CD4-positive, alpha-beta T cell treated with Interleukin-1 beta for 1 hour (primary cell): Measurements from ENCODE around the gene PCLO.

Experiments
- DNase-seq, 2 donors: peaks; one replicate each; pipeline ENCODE4 v3.0.0-alpha.2; 2020 to 2022

PCLO gene

DNA sequence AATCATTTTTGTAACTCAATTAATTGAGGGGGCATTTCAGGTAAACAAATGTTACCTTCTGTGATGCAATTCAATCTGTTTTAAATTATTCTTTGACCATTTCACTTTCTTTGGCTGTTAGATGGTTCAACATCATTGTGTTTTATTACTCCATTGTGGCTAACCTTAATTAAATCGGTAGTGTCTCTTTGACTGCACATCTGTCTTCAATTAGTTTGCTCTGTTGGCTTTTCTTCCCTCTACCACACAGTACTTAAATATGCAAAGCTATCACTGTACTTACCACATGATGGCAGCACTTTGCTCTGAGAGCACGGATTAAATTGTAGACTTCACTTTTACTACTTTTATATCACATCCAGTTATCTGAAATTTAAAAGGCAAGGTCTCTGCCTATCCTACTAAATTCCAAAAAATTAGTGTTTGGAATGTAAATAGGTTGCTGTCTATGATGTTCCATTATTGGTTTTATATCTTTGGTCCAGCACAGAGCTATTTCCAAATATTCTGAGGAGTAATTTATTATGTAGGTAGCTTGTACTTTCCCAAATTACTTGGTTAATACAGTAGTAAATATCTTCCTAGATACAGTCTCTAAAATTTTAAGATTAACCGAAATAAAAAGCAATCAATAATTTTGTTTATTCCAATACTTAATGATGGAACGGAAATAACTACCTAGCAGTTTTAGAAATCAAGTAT is 352.0 kb downstream of the PCLO start:
- no peak for DNase-seq

GRCh38 chr7:82808633-82809032 is 354.1 kb downstream of the PCLO start:
- no peak for DNase-seq

GRCh38 chr7:82805527-82805960 is 357.1 kb downstream of the PCLO start:
- no peak for DNase-seq

- DNase-seq, result no peak
Observed at GRCh38 chr7:82803411-82803810, 359.3 kb downstream of the PCLO start.

DNA sequence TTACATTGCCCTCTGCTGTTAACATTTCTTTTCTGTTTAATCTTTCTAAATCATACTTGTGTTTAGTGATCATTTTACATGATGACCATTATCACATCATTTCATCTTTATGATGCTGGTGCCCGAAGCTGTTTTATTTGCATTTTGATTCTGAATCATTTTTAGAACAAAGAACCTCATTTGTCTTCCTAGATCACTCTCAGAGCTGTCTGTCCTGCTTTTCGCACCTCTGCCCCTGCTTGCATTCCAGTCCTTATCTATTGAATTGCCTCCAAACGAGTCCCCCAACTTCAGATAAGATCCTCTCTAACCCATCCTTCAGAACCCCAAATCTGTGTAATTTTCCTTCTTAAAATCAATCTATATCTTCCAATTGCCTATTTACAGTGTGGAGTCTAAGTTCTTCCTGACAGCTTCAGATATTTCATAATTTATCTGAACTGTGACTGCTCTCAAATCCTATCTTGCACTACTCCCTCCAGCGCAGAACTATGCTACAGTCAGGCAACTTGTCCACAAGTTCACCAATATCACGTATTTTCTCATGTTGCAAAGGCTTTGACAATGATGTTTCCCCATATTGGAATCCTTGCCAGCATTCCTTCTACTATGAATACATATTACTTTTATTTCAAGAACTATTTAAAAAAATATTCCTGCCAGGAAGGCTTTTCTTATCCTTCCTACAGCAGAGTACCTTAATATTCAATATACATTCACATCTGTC is 372.6 kb downstream of the PCLO start:
- DNase-seq, result no peak

DNA sequence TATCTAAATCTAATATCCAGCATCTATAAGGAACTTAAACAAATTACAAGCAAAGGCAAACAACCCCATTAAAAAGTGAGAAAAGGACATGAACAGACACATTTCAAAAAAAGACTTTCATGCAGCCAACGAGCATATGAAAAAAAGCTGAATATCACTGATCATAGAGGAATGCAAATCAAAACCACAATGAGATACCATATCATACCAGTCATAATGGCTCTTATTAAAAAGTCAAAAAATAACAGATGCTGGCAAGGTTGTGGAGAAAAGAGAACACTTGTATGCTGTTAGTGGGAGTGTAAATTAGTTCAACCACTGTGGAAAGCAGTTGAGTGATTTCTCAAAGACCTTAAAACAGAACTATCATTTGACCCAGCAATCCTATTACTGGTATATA is 384.7 kb downstream of the PCLO start:
- no peak for DNase-seq

DNA sequence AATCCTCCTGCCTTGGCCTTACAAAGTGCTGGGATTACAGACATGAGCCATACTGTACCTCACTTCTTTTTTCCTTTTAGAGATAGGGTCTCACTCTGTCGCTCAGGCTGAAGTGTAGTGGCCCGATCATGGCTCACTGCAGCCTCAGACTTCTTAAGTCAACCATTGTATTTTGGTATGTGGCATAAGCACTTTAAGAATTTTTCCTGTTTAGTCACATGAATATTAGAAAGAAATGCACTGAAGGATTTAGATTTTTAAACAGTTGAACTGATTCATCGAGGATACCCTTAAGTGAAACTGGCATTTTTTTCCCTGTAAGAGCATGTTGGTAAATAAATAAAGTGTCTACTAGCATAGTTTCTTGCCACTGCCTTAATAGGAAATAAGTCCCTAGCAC is 399.8 kb downstream of the PCLO start:
- DNase-seq, result no peak

DNA sequence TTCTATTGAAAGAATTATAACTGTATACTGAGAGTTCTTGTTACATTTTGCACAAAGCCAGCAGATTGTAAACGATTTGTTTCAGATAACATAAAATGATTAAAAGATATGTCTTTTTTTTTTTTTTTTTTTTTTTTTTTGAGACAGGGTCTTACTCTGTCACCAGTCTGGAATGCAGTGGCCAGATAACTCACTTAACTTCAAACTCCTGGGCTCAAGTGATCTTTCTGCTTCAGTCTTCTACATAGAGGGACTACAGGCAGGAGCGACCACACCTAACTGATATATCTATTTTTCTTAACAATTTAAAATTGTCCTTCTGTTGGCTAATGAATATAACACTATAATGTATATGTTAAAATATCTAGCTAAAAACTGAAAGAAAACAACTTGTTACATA is 401.9 kb downstream of the PCLO start:
- no peak for DNase-seq

DNA sequence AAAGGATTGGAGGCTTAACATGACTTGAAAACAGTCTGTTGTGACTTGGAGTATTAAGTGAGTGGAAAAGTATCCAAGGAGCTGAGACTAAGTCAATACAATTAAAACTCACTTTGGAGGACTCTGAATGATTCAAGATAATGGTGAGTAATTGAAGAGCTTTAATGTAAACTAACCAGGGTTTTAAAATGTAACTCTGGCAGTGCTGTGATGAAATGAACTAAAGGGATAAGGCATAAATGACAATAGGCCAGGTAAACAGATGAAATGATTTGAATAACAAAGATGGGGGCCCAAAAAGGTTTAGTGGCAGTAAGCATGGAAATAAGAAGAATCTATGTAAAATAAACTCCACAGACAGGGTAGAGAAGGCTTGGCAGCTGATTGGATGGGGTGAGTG is 402.6 kb downstream of the PCLO start:
- no peak for DNase-seq

DNA sequence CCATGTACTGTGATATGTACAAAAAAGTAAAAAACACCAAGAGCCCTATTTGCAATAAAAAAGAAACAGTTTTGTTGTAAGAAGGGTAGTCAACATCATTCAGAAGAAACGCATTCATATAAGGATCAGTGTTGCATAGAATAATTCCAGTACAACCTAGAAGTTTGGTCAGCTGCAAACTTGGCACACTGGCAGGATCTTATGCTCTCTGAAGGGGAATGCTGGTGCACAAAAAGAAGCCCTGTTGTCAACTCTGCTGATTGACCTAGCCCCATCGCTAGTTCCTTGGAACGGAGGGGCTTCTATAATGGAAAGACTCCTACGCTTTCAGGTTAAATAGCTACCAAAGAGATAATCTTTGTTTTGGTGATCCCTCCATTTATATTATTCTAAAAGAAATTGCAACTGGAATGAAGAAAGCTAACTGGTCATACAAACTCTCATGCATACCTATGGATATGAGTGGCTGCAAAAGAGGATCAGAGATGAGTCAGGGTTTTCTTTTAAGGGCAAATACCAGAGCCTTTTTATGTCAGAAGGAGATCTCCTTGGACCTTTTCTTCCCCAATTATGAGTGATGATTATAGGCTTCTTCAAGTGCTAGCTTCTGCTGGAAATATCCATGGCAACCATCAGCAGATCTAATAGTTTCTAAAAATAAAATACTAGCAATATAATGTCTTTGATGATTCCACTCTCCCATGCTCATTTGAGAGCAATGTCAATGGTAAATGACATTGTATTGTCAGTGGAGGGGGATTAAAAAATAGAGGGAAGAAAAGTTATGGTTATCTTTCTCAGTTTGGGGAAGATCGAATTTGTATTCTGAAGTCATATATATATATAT is 406.8 kb downstream of the PCLO start:
- no peak for DNase-seq

DNA sequence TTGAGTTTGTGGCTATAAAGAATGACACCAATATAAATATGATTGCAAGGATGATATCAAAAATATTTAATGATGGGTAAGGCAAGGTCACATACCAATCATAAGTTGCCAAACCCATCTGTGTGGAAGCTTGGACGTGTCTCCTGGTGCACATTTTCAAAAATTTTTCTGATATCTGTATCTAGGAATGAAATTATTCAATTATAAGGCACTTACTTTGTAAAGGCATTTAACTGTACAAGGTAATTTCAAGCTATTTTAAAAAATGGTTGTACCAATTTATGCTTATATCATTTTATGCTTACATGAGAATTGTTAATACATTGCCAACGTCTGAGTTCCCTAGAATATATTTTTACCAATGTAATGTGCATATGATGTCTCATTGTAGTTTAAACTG is 412.7 kb downstream of the PCLO start:
- no peak for DNase-seq

DNA sequence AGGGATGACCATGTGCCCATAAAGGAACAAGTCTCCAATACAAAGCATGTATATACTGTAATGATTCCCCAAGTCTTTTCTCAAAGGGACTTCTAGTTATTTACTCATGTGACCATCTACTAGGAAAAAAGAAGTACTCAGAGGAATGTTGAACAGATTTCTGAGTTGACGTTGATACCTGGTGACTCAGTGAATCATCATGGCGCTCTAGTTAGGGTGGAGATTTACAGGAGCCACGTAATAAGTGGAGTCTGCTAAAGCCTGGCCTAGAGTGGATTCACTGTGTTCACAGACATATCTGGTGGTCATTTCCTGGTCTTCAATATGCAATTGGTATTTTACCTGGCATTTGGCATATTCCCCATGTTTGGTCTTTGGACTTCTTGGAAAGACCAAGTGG is 416.9 kb downstream of the PCLO start:
- no peak for DNase-seq

- DNase-seq, result no peak
Observed at GRCh38 chr7:82745117-82745516, 417.6 kb downstream of the PCLO start.

DNA sequence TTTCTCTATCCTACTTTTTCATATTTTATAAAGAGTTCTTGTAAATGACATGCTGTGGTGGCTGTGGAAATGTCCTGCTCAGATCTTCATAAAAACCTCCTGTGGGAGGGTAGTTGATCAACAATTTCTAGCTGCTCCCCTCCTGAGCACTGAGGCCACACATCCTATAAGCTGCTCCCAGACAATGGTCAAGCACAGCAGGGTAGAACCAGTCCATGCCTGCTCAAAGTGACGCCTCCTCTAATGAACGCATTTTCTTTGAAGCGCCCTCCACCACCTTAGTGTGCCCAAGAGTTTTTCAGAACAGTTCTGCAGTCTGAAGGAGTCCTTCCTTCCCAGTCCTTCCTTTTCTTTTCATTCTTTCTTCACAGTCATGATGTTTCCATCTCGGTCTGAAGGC is 420.5 kb downstream of the PCLO start:
- no peak for DNase-seq

DNA sequence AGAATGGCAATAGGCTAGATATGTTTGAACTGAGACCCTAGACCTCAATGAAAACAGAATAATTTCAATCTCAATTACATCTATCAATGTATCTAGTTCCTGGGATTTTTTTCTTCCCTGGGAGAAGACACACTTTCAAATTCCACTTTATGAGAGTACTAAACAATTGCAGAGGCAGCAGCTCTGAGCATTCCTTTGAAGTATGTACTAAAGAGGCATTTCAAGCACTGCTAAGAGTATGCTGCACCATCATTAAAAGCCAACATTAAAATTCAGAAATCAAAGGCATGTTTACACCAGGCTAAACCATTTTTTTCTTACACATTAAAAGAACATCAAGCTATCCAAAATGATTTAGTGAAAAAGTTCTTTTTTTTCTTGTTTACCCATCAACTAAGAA is 421.2 kb downstream of the PCLO start:
- no peak for DNase-seq

DNA sequence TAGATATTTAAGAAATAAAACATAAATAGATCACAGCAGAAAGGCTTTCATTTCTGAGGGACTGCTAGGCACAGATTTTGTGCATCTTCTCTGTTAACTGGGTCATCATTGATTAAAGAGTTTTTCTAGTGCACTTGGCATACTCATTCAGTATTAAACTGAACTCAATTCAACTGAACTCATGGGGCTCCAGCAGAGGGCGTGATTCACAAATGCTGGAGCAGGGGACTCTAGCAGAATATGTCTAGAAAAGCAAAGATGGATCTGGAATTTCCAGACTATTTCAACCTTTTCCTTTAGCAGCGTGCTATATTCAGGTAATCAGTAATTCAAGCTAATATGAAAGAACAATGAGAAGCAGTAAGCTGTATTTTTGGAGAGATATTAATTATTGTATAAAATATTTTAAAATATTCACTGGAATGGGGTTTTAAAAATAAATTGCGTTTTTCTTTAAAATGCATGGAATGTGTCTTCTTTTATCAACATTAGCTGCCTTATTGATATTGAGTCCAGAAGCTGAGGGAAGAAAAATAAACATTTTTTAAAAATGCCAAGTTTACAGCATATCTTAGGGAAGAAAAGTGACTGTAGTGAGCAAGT is 422.3 kb downstream of the PCLO start:
- DNase-seq, result no peak

- no peak for DNase-seq
Observed at GRCh38 chr7:82736633-82737032, 426.1 kb downstream of the PCLO start.

DNA sequence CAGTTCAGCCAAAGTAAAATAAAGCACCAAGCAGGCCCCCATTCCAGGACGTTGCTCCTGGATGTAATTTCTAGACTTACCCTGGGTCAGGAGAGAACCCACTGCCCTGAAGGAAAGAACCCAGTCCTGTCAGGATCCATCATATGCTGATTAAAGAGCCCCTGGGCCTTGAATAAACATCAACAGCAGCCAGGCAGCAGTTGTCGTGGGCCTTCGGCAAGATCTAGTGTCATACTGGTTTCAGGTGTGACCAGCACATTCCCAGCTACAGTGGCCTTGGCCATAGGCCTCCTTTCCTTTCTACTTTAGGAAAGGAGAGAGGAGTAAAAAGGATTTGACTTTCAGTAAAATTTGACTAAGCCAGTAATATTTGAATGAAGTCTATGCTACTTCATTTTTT is 430.0 kb downstream of the PCLO start:
- no peak for DNase-seq

DNA sequence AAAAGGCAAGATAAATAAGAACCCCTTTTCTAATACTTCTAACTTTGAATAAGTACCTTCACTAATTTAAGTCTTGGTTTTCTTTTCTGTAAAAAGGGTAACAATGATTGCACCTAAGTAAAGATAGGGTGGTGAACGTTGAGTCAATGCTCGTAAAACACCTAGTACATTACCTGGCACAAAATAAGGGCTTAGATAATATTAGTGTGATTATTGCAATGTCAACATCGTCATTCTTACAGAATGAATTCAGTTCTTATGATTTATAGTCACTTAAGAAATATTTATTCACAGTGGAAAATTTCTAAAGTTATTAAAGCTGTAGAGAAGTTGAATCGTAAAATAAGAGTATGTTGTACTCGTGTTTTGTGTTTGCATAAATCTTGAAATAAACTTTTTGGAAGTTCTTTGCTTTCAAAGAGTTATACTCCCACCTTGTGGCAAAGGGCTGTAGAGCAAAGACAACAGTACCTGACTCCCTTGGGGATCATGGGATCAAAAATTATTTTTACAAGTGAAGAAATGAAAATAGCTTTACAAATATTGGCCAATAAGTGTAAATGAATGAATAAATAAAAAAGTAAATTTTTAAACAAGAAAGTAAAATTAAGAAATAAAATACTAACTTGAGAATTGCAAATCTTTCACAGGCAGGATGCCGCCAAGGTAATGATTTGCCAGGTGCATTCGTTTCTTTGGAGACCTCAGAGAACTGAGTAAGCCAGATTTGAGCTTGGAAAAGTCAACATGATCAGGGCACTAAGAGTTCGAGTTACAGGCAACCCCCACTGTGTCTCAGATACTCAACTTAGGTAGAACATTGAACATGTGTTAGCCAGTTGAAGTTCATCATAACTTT is 433.3 kb downstream of the PCLO start:
- peak in 1 of 2 donors; percentile 12 for DNase-seq

GRCh38 chr7:82726038-82726800 is 436.5 kb downstream of the PCLO start:
- DNase-seq, result no peak

DNA sequence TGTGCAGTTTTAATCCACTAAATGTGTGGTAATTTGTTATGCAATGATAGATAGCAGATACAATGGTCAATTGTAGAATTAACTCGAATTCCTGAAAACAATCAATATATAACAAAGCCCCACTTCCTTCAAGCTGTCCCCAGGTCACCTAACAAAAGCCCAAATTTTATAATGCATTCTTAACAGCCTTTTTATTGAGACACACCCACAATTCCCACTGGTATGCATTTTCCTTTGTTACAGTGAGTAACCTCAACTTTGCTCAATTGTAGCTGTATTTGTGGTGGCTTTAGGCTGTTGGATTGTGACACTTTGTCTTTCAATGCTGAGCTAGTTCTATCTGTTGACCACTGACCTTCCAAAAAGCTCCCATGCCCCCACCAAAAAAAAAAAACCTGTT is 439.3 kb downstream of the PCLO start:
- DNase-seq, result no peak

DNA sequence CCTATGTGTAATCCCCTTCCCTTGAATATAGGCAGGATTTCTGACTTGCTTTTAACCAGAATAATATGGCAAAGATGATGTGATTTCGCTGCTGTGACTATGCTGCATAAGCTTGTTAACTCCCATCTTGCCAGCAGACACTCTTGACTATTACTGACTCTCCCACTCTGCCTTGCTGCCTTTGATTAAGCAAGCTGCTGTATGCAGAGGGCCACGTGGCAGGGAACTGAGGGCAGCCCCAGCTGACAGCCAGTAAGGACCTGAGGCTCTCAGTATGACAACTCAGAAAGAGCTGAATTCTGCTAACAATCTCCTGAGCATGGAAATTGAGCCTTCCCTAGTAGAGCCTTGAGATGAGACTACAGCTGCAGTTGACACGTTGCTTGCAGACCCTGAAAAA is 439.7 kb downstream of the PCLO start:
- no peak for DNase-seq
